ENCODE results near the gene PKHD1. TPM values are rescaled to one million over a fixed set of nuclear protein-coding genes. Genes with fewer than 3 reads are reported as not detected.

PKHD1 gene
- total and polyA plus RNA-seq, 11 donors: 0.02 to 0.04 TPM; not detected in 9

GRCh38 chr6:51891784-51892183 is 195.6 kb downstream of the PKHD1 start:
- DNase-seq: no peak
- Histone ChIP-seq H3K4me3 (no peak overlapping the region), H3K36me3 (no peaks in the 10 kb centered on the region), H3K4me1 (no peaks in the 10 kb centered on the region), H3K9me3 (no peaks in the 10 kb centered on the region), H3K27ac (no peak overlapping the region), H3K27me3 (no peaks in the 10 kb centered on the region)
- no peak for TF ChIP-seq POLR2A (IDR thresholded peaks at IDR 0.05)
- TF ChIP-seq, protein P1, sequence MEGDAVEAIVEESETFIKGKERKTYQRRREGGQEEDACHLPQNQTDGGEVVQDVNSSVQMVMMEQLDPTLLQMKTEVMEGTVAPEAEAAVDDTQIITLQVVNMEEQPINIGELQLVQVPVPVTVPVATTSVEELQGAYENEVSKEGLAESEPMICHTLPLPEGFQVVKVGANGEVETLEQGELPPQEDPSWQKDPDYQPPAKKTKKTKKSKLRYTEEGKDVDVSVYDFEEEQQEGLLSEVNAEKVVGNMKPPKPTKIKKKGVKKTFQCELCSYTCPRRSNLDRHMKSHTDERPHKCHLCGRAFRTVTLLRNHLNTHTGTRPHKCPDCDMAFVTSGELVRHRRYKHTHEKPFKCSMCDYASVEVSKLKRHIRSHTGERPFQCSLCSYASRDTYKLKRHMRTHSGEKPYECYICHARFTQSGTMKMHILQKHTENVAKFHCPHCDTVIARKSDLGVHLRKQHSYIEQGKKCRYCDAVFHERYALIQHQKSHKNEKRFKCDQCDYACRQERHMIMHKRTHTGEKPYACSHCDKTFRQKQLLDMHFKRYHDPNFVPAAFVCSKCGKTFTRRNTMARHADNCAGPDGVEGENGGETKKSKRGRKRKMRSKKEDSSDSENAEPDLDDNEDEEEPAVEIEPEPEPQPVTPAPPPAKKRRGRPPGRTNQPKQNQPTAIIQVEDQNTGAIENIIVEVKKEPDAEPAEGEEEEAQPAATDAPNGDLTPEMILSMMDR (IDR thresholded peaks at IDR 0.05): no peak
- intact Hi-C loops (cut with DNase I): no loop called here
- WGBS, 4 donors: 76 to 82% (median 80%) methylated on average over 4 of the region's 4 CpGs
- no peak for ATAC-seq

GRCh38 chr6:51887859-51888258 is 199.6 kb downstream of the PKHD1 start:
- 33 to 50% (median 44%) methylated on average over 2 of the region's 2 CpGs for WGBS, 4 donors
- ATAC-seq: no peak
- Histone ChIP-seq H3K4me1 (no peaks in the 10 kb centered on the region), H3K9me3 (no peaks in the 10 kb centered on the region), H3K4me3 (no peak overlapping the region), H3K27ac (no peak overlapping the region), H3K27me3 (no peaks in the 10 kb centered on the region), H3K36me3 (no peaks in the 10 kb centered on the region)
- DNase-seq: no peak
- no peak for TF ChIP-seq POLR2A (IDR thresholded peaks at IDR 0.05)
- TF ChIP-seq, protein P1 (IDR thresholded peaks at IDR 0.05): no peak
- intact Hi-C loops (cut with DNase I): no loop called here

- H3K27ac ChIP-seq: no peak overlapping the region
- 40 to 59% (median 52%) methylated on average over 2 of the region's 2 CpGs for WGBS, 4 donors
- no peaks in the 10 kb centered on the region for H3K9me3 ChIP-seq
Observed at GRCh38 chr6:51885957-51886356, 201.5 kb downstream of the PKHD1 start.

DNA sequence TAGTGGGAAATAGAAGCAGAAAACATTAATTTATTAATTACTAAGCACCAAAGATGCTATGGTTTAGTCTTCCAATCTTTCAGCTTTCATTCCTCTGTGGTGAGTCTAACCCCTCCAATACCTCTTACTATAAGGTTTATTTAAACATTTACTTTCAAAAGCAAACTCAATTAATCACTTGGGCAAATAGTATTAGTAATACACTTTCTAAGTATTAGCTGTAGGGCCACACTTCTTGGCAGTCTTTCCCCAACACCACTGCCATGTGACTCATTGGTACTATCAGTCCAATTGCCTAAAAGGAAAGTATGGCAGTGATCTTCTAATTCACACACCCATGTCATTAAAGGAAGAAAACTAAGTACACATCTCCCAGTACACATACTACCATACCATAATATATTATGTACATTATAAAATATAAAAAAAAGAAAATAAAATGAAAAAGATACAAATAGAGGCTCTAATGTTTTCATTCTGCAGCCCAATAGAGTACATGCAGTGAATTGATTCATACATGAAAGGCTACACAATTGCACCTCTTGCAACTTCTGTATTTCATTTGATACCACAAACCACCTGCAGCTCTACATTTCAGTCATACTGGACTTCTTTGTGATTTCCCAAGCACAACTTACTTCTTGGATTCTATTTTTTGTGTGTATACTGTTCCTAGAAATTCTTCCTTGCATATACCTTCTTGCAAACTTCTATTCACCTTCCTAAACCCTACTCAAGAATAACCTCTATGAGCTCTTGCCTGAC is 218.6 kb downstream of the PKHD1 start:
- peaks cover 0 to 4% (median 0%) of the 10 kb centered on the region in 9 donors for H3K27me3 ChIP-seq
- H3K36me3 ChIP-seq: no peaks in the 10 kb centered on the region
- no peak overlapping the region for H3K4me3 ChIP-seq
- intact Hi-C loops (cut with DNase I): no loop called here
- TF ChIP-seq, protein P1 (IDR thresholded peaks at IDR 0.05): no peak
- no peak for TF ChIP-seq POLR2A (IDR thresholded peaks at IDR 0.05)
- H3K27ac ChIP-seq: no peak overlapping the region
- DNase-seq (no peak), ATAC-seq (no peak)
- H3K9me3 ChIP-seq: no peaks in the 10 kb centered on the region
- H3K4me1 ChIP-seq: no peaks in the 10 kb centered on the region

More at GRCh38 chr6:51885957-51886356, 201.5 kb downstream of the PKHD1 start:
- Histone ChIP-seq H3K4me3 (no peak overlapping the region), H3K27me3 (no peaks in the 10 kb centered on the region), H3K4me1 (no peaks in the 10 kb centered on the region), H3K36me3 (no peaks in the 10 kb centered on the region)
- TF ChIP-seq, protein P1 (IDR thresholded peaks at IDR 0.05): no peak
- TF ChIP-seq POLR2A (IDR thresholded peaks at IDR 0.05): no peak
- ATAC-seq (no peak), DNase-seq (no peak)
- intact Hi-C loops (cut with DNase I): no loop called here

All from heart left ventricle (tissue), 16 donors.